Uterus (tissue), 4 donors: ENCODE measurements around the gene COL11A1. TPM values are rescaled to one million over a fixed set of nuclear protein-coding genes. Genes with fewer than 3 reads are reported as not detected.

Experiments
- DNase-seq, 2 donors: peaks; one replicate each; pipeline ENCODE4 v3.0.0-alpha.2; 2019 to 2020
- H3K27ac ChIP-seq, 2 donors: fragments of 200-600 bp; sonication (generic); 1 replicate in 1 of 2; 2 replicates in 1 of 2; pipeline ENCODE4 v1.5.1; 2016 to 2018
- H3K27me3 ChIP-seq, 2 donors: fragments of 200-600 bp; sonication (generic); one replicate each; pipeline ENCODE4 v1.5.1; 2018 to 2019; ENCODE audit warnings: control low read depth in 1 of 2
- H3K36me3 ChIP-seq, 2 donors: fragments of 200-600 bp; sonication (generic); one replicate each; pipeline ENCODE4 v1.5.1; 2019; ENCODE audit warnings: control low read depth in 1 of 2
- H3K4me1 ChIP-seq, 2 donors: fragments of 200-600 bp; sonication (generic); one replicate each; pipeline ENCODE4 v1.5.1; 2018 to 2019; ENCODE audit warnings: control low read depth in 1 of 2
- H3K4me3 ChIP-seq, 2 donors: fragments of 200-600 bp; sonication (generic); 1 replicate in 1 of 2; 2 replicates in 1 of 2; pipeline ENCODE4 v1.5.1; 2018 to 2019; ENCODE audit warnings: mild to moderate bottlenecking in 1 of 2
- H3K9me3 ChIP-seq, 2 donors: fragments of 200-600 bp; sonication (generic); one replicate each; pipeline ENCODE4 v1.5.1; 2019; ENCODE audit warnings: control low read depth in 1 of 2
- CTCF ChIP-seq, 4 experiments: fragments of 200-600 bp in 2 of 4; fragments of 450-650 bp in 2 of 4; sonication (generic) in 2 of 4; IDR thresholded peaks; one replicate each; pipeline ENCODE4 v1.5.1; 2016 to 2019; ENCODE audit warnings: antibody characterized with exemption in 4 of 4, mild to moderate bottlenecking in 2 of 4, moderate library complexity in 1 of 4
- POLR2A ChIP-seq, 2 donors: fragments of 450-650 bp; IDR thresholded peaks; one replicate each; pipeline ENCODE4 v1.6.1; 2016; ENCODE audit warnings: antibody characterized with exemption in 2 of 2, mild to moderate bottlenecking in 1 of 2, moderate library complexity in 1 of 2
- intact Hi-C: fragments of 100-400 bp; cut with DNase I; formaldehyde crosslinking; loops from one replicate; pipeline ENCODE4 v1.15.1; 2023; ENCODE audit warnings: low total_unique reads
- total RNA-seq, 4 donors: library from RNA; depleted of rRNA in 3 of 4; stranded (reverse); fragments of >200 nt in 3 of 4; gene quantifications; one replicate each; pipeline versions ENCODE4 v1.1.0 to v1.2.4, GENCODE V29; 2014 to 2023
- donor health status: DM: yes; HTN: yes; CAD: no.

The COL11A1 gene
- total RNA-seq, 4 donors from 2014 or later: 0.76 to 30.1 TPM; not detected in 2

GRCh38 chr1:103087256-103087655, 21.1 kb downstream of the COL11A1 start:
- Histone ChIP-seq H3K27me3 (no peaks in the 10 kb centered on the region), H3K9me3 (no peaks in the 10 kb centered on the region), H3K4me1 (no peaks in the 10 kb centered on the region), H3K4me3 (no peak overlapping the region), H3K36me3 (no peaks in the 10 kb centered on the region), H3K27ac (no peak overlapping the region)
- no peak for DNase-seq
- intact Hi-C loops: no loop called here
- no peak for TF ChIP-seq CTCF (IDR thresholded peaks at IDR 0.05)
- TF ChIP-seq POLR2A (IDR thresholded peaks at IDR 0.05): no peak

- intact Hi-C loops: no loop called here
- no peaks in the 10 kb centered on the region for H3K27me3 ChIP-seq
- no peaks in the 10 kb centered on the region for H3K9me3 ChIP-seq
- no peak overlapping the region for H3K4me3 ChIP-seq
- H3K4me1 ChIP-seq: no peaks in the 10 kb centered on the region
- H3K27ac ChIP-seq: no peak overlapping the region
- DNase-seq: no peak
- no peak for TF ChIP-seq POLR2A (IDR thresholded peaks at IDR 0.05)
- TF ChIP-seq CTCF (IDR thresholded peaks at IDR 0.05): no peak
- H3K36me3 ChIP-seq: no peaks in the 10 kb centered on the region
These were observed 24.1 kb downstream of the COL11A1 start for GRCh38 chr1:103084181-103084580.

- no peak for DNase-seq
- no peak overlapping the region for H3K27ac ChIP-seq
- H3K9me3 ChIP-seq: no peaks in the 10 kb centered on the region
- H3K36me3 ChIP-seq: no peaks in the 10 kb centered on the region
- H3K4me1 ChIP-seq: no peaks in the 10 kb centered on the region
- H3K27me3 ChIP-seq: no peaks in the 10 kb centered on the region
- TF ChIP-seq CTCF (IDR thresholded peaks at IDR 0.05) (no peak), POLR2A (IDR thresholded peaks at IDR 0.05) (no peak)
- no peak overlapping the region for H3K4me3 ChIP-seq
- intact Hi-C loops: no loop called here
These were observed 32.9 kb downstream of the COL11A1 start for GRCh38 chr1:103075316-103076000.

GRCh38 chr1:103074224-103074623, 34.1 kb downstream of the COL11A1 start:
- Histone ChIP-seq H3K36me3 (no peaks in the 10 kb centered on the region), H3K27ac (no peak overlapping the region), H3K9me3 (no peaks in the 10 kb centered on the region), H3K27me3 (no peaks in the 10 kb centered on the region), H3K4me3 (no peak overlapping the region), H3K4me1 (no peaks in the 10 kb centered on the region)
- no peak for TF ChIP-seq POLR2A (IDR thresholded peaks at IDR 0.05)
- TF ChIP-seq CTCF (IDR thresholded peaks at IDR 0.05): no peak
- no peak for DNase-seq
- intact Hi-C loops: no loop called here

GRCh38 chr1:103069201-103069600, 39.1 kb downstream of the COL11A1 start:
- Histone ChIP-seq H3K4me3 (no peak overlapping the region), H3K27ac (no peak overlapping the region), H3K4me1 (no peaks in the 10 kb centered on the region), H3K27me3 (no peaks in the 10 kb centered on the region), H3K36me3 (no peaks in the 10 kb centered on the region), H3K9me3 (no peaks in the 10 kb centered on the region)
- intact Hi-C loops: no loop called here
- TF ChIP-seq CTCF (IDR thresholded peaks at IDR 0.05) (no peak), POLR2A (IDR thresholded peaks at IDR 0.05) (no peak)
- no peak for DNase-seq
